RWPE1 (cell line): ENCODE measurements around the gene CTNNA3.

Experiments
- CTCF ChIA-PET: fragments of 350-600 bp; sonication (Branson Sonifier 250); formaldehyde crosslinking; extraction: SDS; loops from one replicate; lab custom pipeline; 2021; lab: Yijun Ruan, JAX
- POLR2A ChIA-PET: fragments of 400-600 bp; formaldehyde crosslinking; extraction: SDS; loops from one replicate; lab custom pipeline; 2020; ENCODE audit warnings: antibody characterized with exemption; ENCODE audit not compliant: low non-redundant PET; lab: Yijun Ruan, JAX
- DNase-seq: peaks from one replicate; pipeline ENCODE4 v3.0.0; 2012; ENCODE audit warnings: low spot score
- H3K27ac ChIP-seq: fragments of 450-650 bp; 2 replicates; pipeline ENCODE4 v1.5.1; 2017
- CTCF ChIP-seq: fragments of 450-650 bp; conservative IDR thresholded peaks from 2 replicates; pipeline ENCODE4 v1.5.1; 2017; ENCODE audit warnings: low read depth, mild to moderate bottlenecking

Gene CTNNA3

GRCh38 chr10:66951896-66952295 is 744.1 kb downstream of the CTNNA3 start:
- no peak overlapping the region for H3K27ac ChIP-seq
- ChIA-PET CTCF (interaction anchor here (1.1 kb wide), 1 partner anchor 354 kb away, joined by 3 read pairs; no protein-coding TSS in a partner anchor), POLR2A (no interaction called here)
- TF ChIP-seq CTCF = no peak
- DNase-seq = no peak

- ChIA-PET POLR2A (no interaction called here), CTCF (no interaction called here)
- no peak for TF ChIP-seq CTCF
- no peak for DNase-seq
- H3K27ac ChIP-seq = no peak overlapping the region
Measured at GRCh38 chr10:66943590-66943989, 752.4 kb downstream of the CTNNA3 start.

DNA sequence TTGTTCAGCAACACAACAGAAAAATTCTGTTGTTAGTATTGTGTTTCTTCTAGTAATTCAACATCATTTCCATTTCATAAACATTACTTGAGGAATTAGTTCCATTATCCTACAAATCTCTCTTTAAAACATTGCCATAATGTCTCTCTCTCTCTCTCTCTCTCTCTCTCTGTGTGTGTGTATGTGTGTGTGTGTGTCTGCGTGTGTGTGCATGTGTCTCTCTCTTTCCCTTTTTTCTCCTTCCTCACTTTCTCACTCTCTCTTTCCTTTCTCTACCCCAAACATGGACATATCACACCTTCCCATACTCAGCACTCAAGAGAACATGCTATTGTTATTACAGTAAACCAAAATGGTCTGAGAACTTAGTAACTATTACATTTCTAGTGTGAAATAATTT is 753.6 kb downstream of the CTNNA3 start:
- ChIA-PET POLR2A (no interaction called here), CTCF (interaction anchor here (0.7 kb wide), 1 partner anchor 26 kb away, joined by 3 read pairs; no protein-coding TSS in a partner anchor)
- no peak for DNase-seq
- H3K27ac ChIP-seq = no peak overlapping the region
- TF ChIP-seq CTCF = no peak

GRCh38 chr10:66941491-66941890 is 754.5 kb downstream of the CTNNA3 start:
- H3K27ac ChIP-seq = no peak overlapping the region
- no peak for DNase-seq
- POLR2A ChIA-PET = no interaction called here
- TF ChIP-seq CTCF = no peak
- CTCF ChIA-PET = interaction anchor here (1.0 kb wide), 1 partner anchor 990 kb away, joined by 4 read pairs; no protein-coding TSS in a partner anchor

GRCh38 chr10:66940965-66941364 is 755.0 kb downstream of the CTNNA3 start:
- CTCF ChIA-PET = interaction anchor here (0.7 to 1.3 kb wide), 4 partner anchors 10 to 990 kb away, joined by 3 to 4 read pairs (median 4); no protein-coding TSS in a partner anchor
- no peak overlapping the region for H3K27ac ChIP-seq
- POLR2A ChIA-PET = no interaction called here
- DNase-seq = no peak
- no peak for TF ChIP-seq CTCF

- POLR2A ChIA-PET = no interaction called here
Measured at GRCh38 chr10:66934711-66935110, 761.3 kb downstream of the CTNNA3 start.

More at GRCh38 chr10:66934711-66935110, 761.3 kb downstream of the CTNNA3 start:
- no peak for TF ChIP-seq CTCF
- no peak overlapping the region for H3K27ac ChIP-seq
- no peak for DNase-seq
- CTCF ChIA-PET = no interaction called here
